Testis (tissue), 2 donors: ENCODE data around the gene CHCHD3.

Experiments used
- CTCF ChIP-seq, 3 experiments: fragments of 450-650 bp in 2 of 3; fragments of 200-600 bp in 1 of 3; sonication (generic) in 1 of 3; IDR thresholded peaks; one replicate each; pipeline ENCODE4 v1.5.1; 2016 to 2019; ENCODE audit warnings: antibody characterized with exemption in 3 of 3, mild to moderate bottlenecking in 2 of 3, moderate library complexity in 1 of 3
- POLR2A ChIP-seq: fragments of 450-650 bp; IDR thresholded peaks from one replicate; pipeline ENCODE4 v1.6.1; 2017; ENCODE audit warnings: antibody characterized with exemption, mild to moderate bottlenecking, moderate library complexity

DNA sequence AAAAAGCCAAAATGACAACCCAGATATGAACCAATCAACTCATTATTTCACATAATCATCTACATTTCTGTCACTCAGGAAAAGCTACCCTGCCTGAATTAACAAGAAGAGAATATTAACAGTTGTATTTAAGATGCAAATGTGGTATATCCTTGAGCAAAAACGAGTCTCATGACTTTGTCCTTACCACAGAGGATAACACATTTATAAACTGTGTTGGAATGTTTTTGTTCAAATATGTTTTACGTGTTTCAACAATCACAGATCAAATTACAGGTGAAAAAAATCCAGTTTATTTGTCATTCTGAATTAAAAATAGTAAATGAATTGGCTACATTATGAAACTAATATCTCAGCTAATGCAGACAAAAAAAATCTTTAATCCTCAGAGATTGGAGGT is 34.6 kb downstream of the CHCHD3 start:
- no peak for TF ChIP-seq CTCF (IDR thresholded peaks at IDR 0.05)
- no peak for TF ChIP-seq POLR2A
